ENCODE measurements around the gene ELMO1.

Gene ELMO1

DNA sequence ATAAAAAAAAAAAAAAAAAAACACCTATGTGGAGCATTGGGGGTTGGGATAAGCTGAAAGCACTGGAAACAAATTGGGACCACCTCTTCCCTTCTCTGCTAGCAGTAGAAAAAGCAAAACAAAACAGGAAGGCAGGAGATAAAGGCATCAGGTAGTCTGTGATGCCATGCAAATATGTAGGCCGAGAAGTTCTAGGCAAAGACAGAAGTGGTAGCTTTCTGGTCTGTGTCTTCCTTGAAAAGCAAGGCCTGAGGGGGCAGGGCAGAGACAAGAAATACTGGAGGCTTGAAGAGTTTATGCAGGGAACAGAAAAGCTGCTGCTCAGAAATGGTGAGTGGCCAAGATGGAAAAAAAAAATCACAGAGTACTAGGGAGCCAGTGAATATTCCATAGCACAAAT, 111.1 kb downstream of the ELMO1 start:
- no peak for TF ChIP-seq GATA1 (IDR thresholded peaks at IDR 0.05; ENCODE audit: low read depth, low read length)
- peak; percentile 36 for TF ChIP-seq POLR2A (IDR thresholded peaks at IDR 0.05; ENCODE audit: low read length)
- DNase-seq = no peak

DNA sequence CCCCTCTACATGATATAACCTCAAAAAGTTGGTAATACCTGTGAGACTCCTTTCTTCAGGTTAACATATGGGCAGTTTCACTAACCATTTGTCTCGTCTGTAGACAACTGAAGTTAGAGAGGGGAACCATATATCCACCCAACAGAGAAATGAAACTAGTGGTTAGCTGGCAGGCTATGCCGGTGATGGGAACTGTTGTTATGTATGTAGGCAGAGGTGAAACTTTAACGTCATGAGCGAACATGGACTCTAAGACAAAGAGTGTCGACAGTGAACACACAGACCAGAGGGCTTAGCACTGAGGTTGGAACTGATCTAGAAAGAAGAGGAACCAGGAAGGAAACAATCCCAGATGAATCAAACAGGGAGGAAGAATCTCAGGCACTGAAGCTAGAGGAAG, 112.4 kb downstream of the ELMO1 start:
- TF ChIP-seq POLR2A (IDR thresholded peaks at IDR 0.05; ENCODE audit: low read length) = peak; percentile 23
- TF ChIP-seq GATA1 (IDR thresholded peaks at IDR 0.05; ENCODE audit: low read depth, low read length) = no peak

DNA sequence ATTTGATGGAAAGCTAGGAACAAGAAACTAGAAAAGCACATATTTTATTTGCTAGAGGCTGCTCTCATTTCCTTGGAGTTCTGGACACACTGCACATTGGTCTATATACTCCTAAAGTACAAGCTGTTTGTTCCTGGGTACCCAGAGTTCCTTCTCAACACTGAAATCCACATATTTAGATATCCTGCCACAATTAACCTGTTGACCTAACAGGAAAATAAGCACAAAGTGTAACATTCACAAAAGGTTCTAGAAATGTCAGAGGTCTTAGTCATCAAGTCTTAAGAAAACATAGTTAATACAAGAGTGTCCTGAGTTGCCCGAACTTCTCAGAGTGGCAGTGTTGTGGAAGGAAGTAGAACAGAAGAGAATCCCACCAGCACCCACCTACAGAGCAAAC, 115.6 kb downstream of the ELMO1 start:
- TF ChIP-seq GATA1 (IDR thresholded peaks at IDR 0.05; ENCODE audit: low read depth, low read length) (no peak), POLR2A (IDR thresholded peaks at IDR 0.05; ENCODE audit: low read length) (no peak)
- no peak for DNase-seq

More for the DNA sequence above, 112.4 kb downstream of the ELMO1 start:
- no peak for DNase-seq

DNA sequence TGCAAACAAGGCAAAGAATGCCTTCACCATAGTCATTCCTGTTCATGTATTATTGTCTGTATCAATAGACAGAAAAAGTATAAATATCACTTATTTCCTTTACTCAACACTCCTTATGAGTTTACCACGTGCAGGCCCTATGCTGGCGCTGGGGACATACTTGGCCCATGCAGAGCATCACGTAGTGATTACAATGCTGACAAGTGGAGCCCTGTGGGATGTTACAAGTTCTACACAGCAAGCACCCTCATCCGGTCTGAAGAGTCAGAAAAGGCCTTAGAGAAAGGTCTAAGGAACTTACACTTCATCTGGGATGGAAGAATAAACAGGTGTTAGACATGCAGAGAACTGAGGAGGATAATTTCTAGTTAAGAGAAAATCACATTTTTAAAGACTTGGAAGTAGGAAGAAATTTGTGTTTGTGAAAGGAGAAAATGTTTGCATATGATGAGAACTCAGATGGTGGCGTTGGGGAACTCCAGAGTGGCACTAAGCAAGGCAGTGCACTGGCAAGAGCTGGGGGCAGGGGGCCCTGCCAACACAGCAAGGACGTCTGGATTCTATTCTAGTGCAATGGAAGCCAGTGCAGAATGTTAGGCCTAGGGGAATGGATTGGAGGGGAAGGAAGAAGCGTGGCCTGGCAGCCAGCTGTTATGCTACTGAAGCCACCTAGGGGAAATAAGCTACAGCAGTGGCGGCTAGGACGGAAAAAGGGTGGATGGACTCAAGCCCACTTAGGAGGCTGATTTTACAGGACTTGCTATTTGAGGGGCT, 116.2 kb downstream of the ELMO1 start:
- DNase-seq = no peak
- TF ChIP-seq POLR2A (IDR thresholded peaks at IDR 0.05; ENCODE audit: low read length) (peak; percentile 25), GATA1 (IDR thresholded peaks at IDR 0.05; ENCODE audit: low read depth, low read length) (no peak)

DNA sequence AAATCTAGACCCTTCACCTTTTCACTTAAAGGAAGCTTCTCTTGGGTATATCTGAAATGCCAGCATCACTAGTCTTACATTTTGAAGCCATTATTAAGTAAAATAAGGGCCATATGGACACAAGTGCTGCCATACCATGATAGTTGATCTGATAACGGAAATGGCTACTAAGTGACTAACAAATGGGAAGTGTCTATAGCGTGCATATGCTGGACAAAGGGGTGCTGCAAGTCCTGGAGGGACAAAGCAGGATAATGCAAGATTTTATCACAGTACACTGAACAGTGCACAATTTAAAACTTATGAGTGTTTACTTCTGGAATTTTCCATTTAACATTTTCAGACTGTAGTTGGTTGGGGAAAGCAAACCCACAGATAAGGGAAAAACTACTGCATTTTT, 117.9 kb downstream of the ELMO1 start:
- no peak for DNase-seq
- TF ChIP-seq POLR2A (IDR thresholded peaks at IDR 0.05; ENCODE audit: low read length) (no peak), GATA1 (IDR thresholded peaks at IDR 0.05; ENCODE audit: low read depth, low read length) (no peak)

DNA sequence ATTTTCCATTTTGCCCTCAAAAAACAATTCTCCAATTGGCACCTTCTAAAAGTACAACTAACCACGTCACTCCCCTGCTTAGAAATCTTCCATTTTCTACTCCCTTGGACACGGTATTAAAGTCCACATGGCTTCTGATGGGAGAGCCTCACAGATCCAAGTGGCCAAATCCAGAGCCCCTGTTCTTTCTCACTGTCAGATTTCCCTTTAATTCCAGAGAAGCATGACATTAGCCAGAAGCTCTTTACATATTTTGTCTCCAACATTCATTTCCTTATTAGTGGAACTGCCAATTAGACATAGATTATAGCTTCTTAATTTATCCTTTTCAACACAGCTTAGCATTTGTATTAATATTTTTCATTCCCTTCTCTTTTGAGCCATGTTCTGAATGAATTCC, 118.7 kb downstream of the ELMO1 start:
- TF ChIP-seq POLR2A (IDR thresholded peaks at IDR 0.05; ENCODE audit: low read length) (peak; percentile 23), GATA1 (IDR thresholded peaks at IDR 0.05; ENCODE audit: low read depth, low read length) (no peak)
- no peak for DNase-seq

DNA sequence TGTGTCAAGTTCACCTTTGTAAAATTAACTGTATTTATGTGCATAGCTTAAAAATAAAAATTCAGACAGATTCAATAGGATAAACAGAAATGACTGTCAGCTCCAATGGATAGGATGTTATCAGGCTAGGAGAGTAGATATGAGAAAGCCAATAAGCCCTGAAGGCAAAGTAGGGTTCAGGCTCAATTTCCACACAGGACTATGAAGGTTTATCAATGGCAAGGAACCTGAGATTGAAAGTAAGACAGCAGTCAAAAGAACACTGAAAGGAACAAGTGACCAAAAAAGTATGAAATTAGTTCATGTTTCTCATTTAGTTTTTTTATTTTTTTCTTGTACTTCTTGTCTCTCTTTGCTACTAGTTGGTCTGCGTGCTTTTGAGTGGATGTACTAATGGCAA, 121.4 kb downstream of the ELMO1 start:
- no peak for DNase-seq
- TF ChIP-seq GATA1 (IDR thresholded peaks at IDR 0.05; ENCODE audit: low read depth, low read length) (no peak), POLR2A (IDR thresholded peaks at IDR 0.05; ENCODE audit: low read length) (peak; percentile 21)

DNA sequence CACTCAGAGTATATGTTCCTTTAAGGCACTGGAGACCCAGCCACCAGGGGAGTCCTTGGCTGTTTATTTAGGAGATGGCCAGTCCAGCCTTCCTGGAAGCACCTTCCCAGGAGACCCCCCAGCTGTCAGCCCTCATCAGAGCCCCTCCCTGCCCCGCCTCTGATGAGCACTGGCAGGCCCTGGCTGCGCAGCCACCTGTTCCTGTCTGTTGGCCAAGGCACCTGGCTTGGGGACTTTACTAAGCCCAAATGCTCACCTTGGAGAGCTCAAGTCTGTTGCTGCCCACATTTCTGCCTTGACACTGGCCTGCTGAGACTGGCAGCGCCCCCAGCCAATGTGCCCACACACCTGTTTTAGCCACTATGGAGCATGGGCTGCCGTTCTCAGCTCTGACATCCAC, 124.7 kb downstream of the ELMO1 start:
- DNase-seq = no peak
- TF ChIP-seq GATA1 (IDR thresholded peaks at IDR 0.05; ENCODE audit: low read depth, low read length) = no peak
- no peak for TF ChIP-seq POLR2A (IDR thresholded peaks at IDR 0.05; ENCODE audit: low read length)

DNA sequence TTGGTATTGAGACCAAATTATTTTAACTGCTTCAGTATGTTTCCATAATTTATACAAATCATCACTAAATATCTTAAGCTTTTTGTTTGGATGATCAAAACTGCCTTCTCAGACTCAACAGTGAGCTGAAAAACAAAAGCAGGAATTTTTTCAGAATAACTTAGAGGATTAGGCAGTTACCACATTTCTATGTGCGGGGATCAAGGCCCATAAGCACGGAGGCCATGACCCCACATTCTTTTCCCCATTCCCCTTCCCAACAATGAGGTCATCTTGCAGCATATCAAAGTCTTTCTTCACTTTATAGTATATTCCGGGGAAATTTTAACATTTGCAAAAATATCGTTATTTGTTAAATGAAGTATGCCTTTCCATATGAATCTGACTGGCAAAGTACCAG, 125.8 kb downstream of the ELMO1 start:
- DNase-seq = no peak
- no peak for TF ChIP-seq POLR2A (IDR thresholded peaks at IDR 0.05; ENCODE audit: low read length)
- TF ChIP-seq GATA1 (IDR thresholded peaks at IDR 0.05; ENCODE audit: low read depth, low read length) = no peak

DNA sequence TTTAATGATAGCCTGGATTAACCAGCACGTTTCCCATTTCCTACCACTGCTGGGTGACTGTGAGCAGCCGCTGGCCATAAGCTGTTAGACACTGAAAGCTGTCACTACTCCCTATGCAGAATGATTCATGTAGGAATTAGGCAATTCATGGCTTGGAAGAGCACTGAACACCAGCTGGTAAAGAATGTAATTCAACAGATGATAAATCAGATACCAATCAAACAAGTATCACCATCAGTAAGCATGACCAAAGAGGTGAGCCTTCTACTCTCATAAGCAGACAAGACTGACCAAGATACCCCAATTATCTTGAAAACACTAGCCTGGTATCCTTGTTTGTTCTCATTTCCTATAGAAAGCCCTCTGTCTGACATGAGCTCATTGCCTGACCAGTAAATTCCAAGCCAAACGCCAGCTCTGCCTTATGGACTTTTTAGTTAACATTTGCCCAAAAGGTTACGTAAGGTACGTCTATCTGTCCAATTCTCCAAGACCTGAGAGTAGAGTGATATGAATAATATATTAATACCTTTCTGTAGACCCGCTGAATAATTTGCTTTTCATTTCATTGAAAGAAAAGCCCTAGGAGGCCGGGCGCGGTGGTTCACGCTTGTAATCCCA, 127.7 kb downstream of the ELMO1 start:
- no peak for DNase-seq
- no peak for TF ChIP-seq GATA1 (IDR thresholded peaks at IDR 0.05; ENCODE audit: low read depth, low read length)
- TF ChIP-seq POLR2A (IDR thresholded peaks at IDR 0.05; ENCODE audit: low read length) = no peak

DNA sequence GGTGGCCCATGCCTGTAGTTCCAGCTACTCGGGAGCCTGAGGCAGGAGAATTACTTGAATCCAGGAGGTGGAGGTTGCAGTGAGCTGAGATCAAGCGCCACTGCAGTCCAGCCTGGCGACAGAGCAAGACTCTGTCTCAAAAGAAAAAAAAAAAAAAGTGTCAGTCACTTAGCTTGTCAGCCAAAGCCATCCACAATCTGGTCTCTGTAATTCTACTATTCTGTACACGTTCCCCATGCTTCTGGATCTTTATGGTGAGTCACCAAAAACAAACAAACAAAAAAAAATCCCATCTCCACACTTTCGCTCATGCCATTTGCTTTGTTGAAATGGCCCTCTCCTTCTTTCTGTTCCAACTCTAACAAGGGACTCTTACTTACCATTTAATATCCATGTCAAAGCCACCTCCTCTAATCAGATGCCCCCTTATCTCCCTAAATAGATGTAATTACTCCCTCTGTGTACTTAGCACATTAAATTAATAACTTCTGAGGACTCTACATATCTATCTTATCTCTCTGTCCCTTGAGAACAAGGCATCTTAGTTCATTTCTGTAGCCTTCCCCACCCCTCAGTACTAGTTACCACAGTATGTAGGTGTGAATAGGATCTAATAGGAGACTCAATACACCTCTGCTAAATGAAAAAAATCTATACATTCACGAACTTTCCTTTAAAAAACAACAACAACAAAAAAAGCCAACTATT, 128.4 kb downstream of the ELMO1 start:
- no peak for DNase-seq
- TF ChIP-seq POLR2A (IDR thresholded peaks at IDR 0.05; ENCODE audit: low read length) = no peak
- TF ChIP-seq GATA1 (IDR thresholded peaks at IDR 0.05; ENCODE audit: low read depth, low read length) = no peak

DNA sequence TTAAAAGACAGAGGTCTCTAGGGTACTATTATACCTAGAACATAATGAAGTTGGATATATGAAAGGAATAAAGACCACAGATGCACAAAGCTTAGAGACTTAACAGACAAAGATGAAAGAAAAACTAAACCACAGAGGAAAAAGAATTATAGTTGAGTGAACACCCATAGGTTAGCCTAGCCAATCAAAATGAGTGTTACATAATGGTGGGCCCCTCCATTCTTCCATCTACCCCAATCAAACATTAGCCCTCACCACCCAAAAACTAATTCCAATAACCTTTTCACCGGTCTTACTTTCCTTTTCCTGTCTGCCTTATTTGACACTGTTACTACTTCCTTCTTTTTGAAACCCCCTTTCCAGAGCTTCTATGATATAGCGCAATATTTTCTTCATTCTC, 130.1 kb downstream of the ELMO1 start:
- DNase-seq = no peak
- TF ChIP-seq GATA1 (IDR thresholded peaks at IDR 0.05; ENCODE audit: low read depth, low read length) (no peak), POLR2A (IDR thresholded peaks at IDR 0.05; ENCODE audit: low read length) (no peak)

DNA sequence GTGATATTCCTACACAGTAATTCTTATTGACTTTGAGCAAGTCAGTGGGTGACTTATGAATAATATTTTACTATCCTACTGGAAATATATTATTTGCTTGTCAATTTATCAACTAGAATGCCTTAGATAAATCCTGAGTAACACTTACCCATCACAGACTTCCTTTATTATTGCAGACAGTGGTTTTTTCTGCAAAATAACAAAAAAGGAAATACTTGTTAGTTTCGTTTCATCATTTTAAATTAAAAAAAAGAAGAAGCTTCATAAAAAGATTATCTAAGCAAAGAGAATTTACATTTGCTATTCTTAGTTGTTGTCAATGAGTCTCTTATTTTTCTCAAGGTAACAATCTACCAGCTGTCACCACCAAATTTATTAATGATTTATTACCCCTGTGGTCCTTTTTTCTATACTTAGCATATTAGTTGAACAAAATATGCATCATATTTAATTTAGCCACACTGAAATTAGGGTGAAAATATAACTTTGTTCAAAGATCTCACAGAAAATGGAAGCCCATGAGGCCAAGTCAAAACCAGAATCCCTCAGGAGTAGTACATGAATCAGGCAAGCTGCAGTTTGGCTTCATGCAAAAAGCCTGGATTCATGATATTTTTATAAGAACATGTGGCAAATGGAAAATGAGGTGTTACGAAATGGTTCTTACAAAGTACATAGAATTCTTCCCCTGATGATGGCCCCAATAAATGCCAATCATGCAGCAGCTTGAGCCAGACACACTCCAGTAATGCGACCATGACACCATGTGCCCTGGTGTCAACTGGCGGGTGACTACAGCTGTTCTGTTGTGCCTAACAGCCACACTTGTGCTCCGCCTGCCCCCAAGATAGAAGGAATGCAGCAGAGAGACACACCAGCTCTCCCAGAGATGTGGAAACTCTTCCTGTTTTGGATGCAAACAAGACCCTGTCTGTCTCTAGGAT, 132.6 kb downstream of the ELMO1 start:
- DNase-seq = no peak
- no peak for TF ChIP-seq GATA1 (IDR thresholded peaks at IDR 0.05; ENCODE audit: low read depth, low read length)
- no peak for TF ChIP-seq POLR2A (IDR thresholded peaks at IDR 0.05; ENCODE audit: low read length)
